GM21737 (cell line): ENCODE measurements around the gene NGB.
"Not testable (repeated sequence)": the region's sequence is repeated elsewhere in the genome, so short reads cannot be mapped to it uniquely, and the experiment has no call there.

Experiments
- ATAC-seq: cut with Tn5 transposase; IDR thresholded peaks from one replicate; pipeline ENCODE4 v1.9.1; 2021; ENCODE audit warnings: mild to moderate bottlenecking, moderate library complexity; ENCODE audit not compliant: unreplicated experiment

The NGB gene, protein sequence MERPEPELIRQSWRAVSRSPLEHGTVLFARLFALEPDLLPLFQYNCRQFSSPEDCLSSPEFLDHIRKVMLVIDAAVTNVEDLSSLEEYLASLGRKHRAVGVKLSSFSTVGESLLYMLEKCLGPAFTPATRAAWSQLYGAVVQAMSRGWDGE

GRCh38 chr14:77271113-77271710 lies at the start of gene NGB:
TSS of gene NGB (minus strand) at chr14:77271206. CDS start at chr14:77270937, 269 bp downstream.
- ATAC-seq: no peak

DNA sequence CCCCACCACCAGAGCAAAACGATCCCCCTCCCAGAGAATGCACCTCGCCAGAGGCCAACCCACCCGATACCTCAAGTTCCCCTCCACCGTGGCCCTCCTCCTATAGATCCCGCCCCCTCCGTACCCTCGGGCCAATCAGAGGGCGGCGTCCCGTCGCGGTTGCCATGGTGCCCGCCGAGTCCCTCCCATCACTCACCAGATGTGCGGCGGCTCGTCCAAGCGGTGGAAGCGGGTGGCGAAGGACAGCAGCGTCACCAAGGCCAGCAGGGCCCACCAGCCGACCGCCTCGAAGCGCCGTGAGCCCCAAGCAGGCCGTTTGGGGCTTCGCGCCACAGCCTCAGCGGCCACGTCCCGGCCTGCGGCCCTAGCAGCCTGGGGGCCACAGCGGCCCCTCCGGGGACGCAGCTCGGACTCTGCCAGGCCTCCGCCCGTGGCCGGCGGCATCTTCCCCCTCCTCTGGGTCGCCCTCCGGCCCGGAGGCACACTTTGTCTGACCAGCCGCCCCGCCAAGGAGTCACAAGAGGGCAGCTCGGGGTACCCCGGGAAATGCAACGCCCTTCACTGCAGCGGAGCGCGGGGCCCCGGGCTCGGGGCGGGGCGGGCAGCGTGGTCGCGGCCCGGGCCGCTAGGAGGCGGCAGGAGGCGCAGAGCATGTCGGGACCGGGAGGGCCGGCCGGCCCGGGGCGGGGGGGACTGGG lies 49.4 kb upstream of the NGB start, which contains the start of gene POMT2:
POMT2 (minus strand) TSS at position 646 of the 698 bp plus-strand sequence; CDS start at position 444, 202 bp downstream.
- peak; percentile 60 for ATAC-seq

- no peak for ATAC-seq
Observed at GRCh38 chr14:77319422-77319821, 48.4 kb upstream of the NGB start.

DNA sequence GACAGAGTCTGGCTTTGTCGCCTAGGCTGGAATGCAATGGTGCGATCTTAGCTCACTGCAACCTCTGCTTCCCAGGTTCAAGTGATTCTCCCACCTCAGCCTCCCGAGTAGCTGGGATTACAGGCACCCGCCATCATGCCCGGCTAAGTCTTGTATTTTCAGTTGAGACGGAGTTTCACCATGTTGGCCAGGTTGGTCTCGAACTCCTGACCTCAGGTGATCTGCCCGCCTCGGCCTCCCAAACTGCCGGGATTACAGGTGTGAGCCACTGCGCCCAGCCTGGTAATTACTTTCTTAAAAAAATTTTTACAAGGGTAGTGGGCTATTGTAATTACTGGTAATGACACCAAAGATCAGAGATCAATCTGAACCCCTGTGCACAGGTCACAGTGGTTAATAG lies 47.8 kb upstream of the NGB start:
- ATAC-seq: not testable (repeated sequence)

- no peak for ATAC-seq
Observed at GRCh38 chr14:77318006-77318553, 47.1 kb upstream of the NGB start.

- no peak for ATAC-seq
Observed at GRCh38 chr14:77316872-77317301, 45.9 kb upstream of the NGB start.

- no peak for ATAC-seq
Observed at GRCh38 chr14:77316195-77316505, 45.1 kb upstream of the NGB start.

DNA sequence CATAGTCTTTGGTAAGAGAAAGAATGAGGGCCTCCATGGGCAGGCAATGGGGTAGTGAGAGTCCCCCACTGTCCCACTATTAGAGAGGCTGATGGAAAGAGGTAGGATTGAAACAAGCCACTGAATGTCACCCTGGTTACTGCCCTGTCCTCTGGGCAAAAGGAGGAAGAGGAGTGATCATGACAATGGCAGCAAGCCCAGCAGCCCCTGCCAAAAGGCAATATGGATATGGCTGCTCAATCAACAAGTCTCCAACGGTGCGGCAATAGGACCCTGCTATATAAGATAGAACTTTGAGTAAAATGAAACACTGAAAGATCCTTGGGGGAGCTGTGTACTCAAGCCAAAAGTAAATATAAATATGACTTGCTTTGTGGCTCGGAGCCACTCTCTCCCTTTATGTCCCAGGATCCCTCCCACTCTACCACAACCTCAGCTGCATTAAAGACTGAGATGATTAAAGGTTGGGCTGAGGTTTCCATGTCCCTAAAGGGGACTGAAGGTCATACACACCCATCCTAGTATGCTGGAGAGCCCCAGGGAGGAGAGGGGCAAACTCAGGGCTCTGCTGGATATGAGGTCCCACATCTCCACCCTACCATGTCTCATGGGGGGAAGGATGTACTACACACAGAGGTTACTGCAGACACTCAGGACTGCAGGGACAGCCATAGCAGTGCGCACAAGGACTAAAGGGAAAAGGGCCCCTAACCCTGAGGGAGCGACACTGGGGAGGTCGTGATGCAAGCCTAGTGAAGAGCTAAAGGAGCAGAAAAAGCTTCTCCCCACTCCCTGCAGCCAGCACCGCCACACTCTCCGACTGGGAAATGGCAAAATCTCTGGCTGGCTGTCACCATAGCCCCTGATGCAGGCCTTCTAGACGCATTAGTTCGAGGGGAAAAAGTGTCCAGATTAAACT lies 43.8 kb upstream of the NGB start:
- no peak for ATAC-seq

DNA sequence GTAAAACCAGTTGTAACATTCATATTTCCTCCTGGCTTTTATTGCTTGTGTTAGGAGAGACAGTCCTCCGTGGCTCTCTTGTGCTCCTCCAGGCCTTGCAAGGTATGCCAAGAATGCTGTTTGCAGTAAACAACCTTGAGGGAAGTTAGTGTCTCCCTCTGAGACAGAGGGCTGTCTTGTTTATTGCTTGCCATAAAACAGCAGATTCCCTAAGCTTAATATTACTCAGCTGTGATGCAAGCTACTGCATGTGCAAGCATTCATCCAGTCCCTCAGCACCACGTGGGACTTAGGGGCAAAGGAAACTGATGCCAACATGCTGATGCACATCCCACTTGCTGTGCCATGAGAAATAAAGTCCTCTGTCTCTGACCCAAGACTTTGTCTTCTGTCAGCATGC lies 43.0 kb upstream of the NGB start:
- ATAC-seq: no peak

GRCh38 chr14:77313371-77313770 lies 42.4 kb upstream of the NGB start:
- ATAC-seq: no peak

- no peak for ATAC-seq
Observed at GRCh38 chr14:77311217-77311616, 40.2 kb upstream of the NGB start.

GRCh38 chr14:77310026-77310425 lies 39.0 kb upstream of the NGB start:
- no peak for ATAC-seq

GRCh38 chr14:77309131-77309530 lies 38.1 kb upstream of the NGB start:
- ATAC-seq: no peak

DNA sequence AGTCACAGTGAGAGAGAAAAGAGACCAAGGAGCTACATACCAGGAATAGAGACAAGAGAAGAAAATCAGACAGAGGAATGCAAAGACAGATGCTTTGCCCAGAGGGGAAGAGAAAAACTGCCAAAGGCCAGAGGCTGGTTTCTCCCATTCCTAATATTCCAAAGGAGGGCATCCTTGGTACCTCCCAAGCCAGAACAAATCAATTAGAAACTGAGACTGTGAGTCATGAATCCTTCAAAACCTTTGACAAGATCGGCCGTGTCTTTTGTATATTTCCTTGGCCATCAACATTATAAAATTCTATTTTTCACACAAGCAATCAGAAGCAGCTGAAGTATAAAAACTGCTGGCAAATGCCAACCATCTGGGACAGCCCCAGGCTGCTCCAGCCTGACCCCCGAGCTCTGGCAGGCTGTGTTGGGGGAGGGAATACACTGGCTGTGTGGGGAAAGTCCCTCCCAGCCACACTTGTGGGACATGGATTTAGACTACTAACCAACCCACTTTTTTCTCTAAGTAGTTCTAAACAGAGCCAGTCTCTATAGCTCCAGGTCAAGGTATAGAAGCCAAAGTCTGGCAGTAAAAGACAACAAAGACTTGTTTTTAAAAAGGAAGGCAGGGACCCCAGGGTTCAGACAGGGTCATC lies 36.0 kb upstream of the NGB start:
- ATAC-seq: no peak

GRCh38 chr14:77306416-77306815 lies 35.4 kb upstream of the NGB start:
- ATAC-seq: no peak

DNA sequence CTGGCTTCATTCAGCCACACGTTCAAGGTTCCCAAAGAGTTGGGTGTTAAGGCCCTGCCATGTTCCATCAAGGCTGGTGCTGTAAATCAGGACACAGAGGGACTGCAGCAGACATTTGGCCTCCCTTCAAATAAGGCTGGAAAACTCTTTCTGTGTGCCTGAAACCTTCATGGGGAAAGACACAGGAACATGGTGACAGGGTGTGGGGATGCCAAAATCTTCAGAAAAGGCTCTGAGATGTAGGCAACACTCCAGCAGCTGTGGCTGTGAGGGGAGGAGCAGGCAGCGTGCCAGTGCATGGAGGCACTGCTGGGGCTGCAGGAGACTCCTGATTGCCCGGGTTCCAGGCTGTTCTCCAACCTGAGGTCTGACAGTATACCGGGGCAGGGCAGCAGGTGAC lies 34.7 kb upstream of the NGB start:
- ATAC-seq: no peak

DNA sequence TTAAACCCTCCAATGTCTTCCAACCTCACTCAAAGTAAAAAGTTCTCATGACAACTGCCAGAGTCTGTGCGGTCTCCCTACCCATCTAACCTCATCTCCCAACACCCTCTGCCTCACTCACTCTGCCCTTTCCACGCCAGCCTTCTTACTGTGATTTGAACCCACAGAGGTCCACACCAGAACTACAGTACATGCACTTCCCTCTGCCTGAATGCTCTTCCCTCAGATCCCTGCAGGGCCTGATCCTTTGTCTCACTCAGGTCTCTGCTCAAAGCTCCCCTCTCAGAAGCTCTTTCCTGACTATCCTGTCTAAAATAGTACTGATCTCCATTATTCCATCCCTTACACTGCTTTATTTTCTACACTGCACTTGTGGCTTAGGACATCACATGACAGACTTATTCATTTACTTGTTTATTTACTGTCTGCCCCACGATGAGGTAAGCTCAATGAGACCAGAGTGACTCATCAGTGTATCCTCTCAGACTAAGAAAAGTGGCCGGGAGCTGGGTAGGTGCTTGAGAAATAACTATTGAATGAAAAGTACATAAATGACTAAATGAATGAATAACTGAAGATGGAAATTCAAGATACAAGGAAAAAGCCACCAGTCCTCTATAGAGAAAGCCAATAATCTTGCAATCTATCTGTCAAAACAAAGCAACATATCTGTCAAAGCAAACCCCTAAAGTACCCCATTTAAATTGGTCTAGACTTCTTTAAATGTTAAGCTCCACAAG lies 32.6 kb upstream of the NGB start:
- no peak for ATAC-seq

GRCh38 chr14:77302926-77303325 lies 31.9 kb upstream of the NGB start:
- no peak for ATAC-seq

DNA sequence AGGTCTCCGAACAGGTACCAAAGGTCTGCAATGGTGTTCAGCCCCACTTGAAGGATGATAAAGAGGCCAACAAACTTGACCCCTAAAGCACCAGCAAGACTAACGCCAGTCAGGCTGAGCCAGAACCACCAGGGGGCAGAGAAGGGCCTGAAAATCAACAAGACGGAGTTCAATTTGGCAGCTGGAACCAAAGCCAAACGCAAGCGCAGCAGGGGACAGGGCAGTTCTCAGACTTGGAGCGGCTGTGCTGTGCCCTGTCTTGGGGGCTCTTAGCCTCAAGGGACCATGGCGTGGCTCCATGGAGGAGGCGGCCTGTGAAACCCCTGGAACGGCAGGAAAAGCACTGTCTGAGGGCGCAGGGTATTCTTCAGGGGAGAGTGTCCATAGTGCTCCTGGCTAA lies 30.1 kb upstream of the NGB start:
- no peak for ATAC-seq

DNA sequence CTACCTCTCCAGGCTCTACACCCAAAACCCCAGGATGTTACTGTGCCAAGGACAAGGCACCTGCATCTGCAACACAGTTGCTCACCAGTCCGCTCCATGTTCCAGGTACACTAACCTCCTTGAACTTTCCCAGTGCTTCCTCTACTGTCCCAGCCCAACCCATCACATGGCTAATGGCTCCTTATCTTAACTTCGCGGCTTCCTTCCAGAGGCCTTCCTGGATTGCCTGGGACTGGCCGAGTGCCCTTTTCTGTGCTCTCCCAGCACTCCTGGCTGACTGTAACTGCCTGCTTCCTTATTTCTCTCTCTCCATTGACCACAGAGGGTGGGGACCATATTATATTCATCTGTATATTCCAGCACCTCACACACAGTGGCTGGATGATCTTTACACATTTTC lies 28.8 kb upstream of the NGB start:
- no peak for ATAC-seq
